Fibroblast of lung (primary cell): ENCODE results near the gene CHURC1. TPM values are rescaled to one million over a fixed set of nuclear protein-coding genes. Genes with fewer than 3 reads are reported as not detected.

Experiments
- DNase-seq, 2 donors: peaks; one replicate each; pipeline versions ENCODE4 v3.0.0 to v3.0.0-alpha.2; 2010; ENCODE audit warnings: low read depth in 2 of 2
- H2AFZ ChIP-seq: 2 replicates; pipeline ENCODE4 v1.5.1; 2012; ENCODE audit warnings: low read length, control low read depth, inconsistent platforms
- H3K27ac ChIP-seq: 2 replicates; pipeline ENCODE4 v1.5.1; 2011; ENCODE audit warnings: low read length, control low read depth; ENCODE audit not compliant: insufficient read depth
- H3K27me3 ChIP-seq: 2 replicates; pipeline ENCODE4 v1.5.1; 2011; ENCODE audit warnings: mild to moderate bottlenecking, low read length; ENCODE audit not compliant: control insufficient read depth, insufficient read depth
- H3K36me3 ChIP-seq: 2 replicates; pipeline ENCODE4 v1.5.1; 2011; ENCODE audit warnings: low read length; ENCODE audit not compliant: control insufficient read depth, insufficient read depth
- H3K4me1 ChIP-seq: 2 replicates; pipeline ENCODE4 v1.5.1; 2011; ENCODE audit warnings: low read length; ENCODE audit not compliant: control insufficient read depth, insufficient read depth; ENCODE audit errors: extremely low read depth
- H3K4me2 ChIP-seq: 2 replicates; pipeline ENCODE4 v1.5.1; 2011; ENCODE audit warnings: low read length, control low read depth; ENCODE audit not compliant: insufficient read depth; ENCODE audit errors: extremely low read depth
- H3K4me3 ChIP-seq, 4 experiments: fragments of 200-600 bp in 1 of 4; sonication (generic) in 1 of 4; replicated peaks in 1 of 4; 2 replicates each; pipeline ENCODE4 v1.5.1; 2011 to 2016; ENCODE audit warnings: low read length in 4 of 4, low read depth in 3 of 4, mild to moderate bottlenecking in 3 of 4, control low read depth in 2 of 4, inconsistent platforms in 1 of 4, mixed read lengths in 1 of 4; ENCODE audit not compliant: insufficient read depth in 1 of 4; ENCODE audit errors: control extremely low read depth in 1 of 4
- H3K79me2 ChIP-seq: 2 replicates; pipeline ENCODE4 v1.5.1; 2012; ENCODE audit warnings: mild to moderate bottlenecking, low read length, inconsistent platforms; ENCODE audit not compliant: control insufficient read depth, insufficient read depth
- H3K9ac ChIP-seq: 2 replicates; pipeline ENCODE4 v1.5.1; 2011; ENCODE audit warnings: mild to moderate bottlenecking, low read length, control low read depth; ENCODE audit not compliant: insufficient read depth
- H3K9me3 ChIP-seq: 2 replicates; pipeline ENCODE4 v1.5.1; 2012; ENCODE audit warnings: low read depth, low read length; ENCODE audit not compliant: control insufficient read depth, insufficient read depth
- H4K20me1 ChIP-seq: 2 replicates; pipeline ENCODE4 v1.5.1; 2011; ENCODE audit warnings: low read length; ENCODE audit not compliant: control insufficient read depth, insufficient read depth; ENCODE audit errors: extremely low read depth
- EZH2 ChIP-seq: IDR thresholded peaks from 2 replicates; pipeline ENCODE4 v1.5.1; 2012; ENCODE audit warnings: low read length, control low read depth, mild to moderate bottlenecking; ENCODE audit errors: missing control alignments
- polyA plus RNA-seq, 2 donors: library from polyadenylated mRNA; depleted of rRNA in 1 of 2; stranded (reverse) in 1 of 2; unstranded in 1 of 2; fragments of >200 nt; gene quantifications; 2 replicates each; pipeline ENCODE4 v1.2.1, GENCODE V29; 2011 to 2012; ENCODE audit warnings: missing spikeins in 1 of 2
- total RNA-seq: library from RNA; depleted of rRNA; stranded (reverse); fragments of >200 nt; gene quantifications from 2 replicates; pipeline ENCODE4 v1.2.1, GENCODE V29; 2014
- TF ChIP-seq, protein P1 (sequence below), 2 donors: IDR thresholded peaks in 1 of 2; conservative IDR thresholded peaks in 1 of 2; 1 replicate in 1 of 2; 2 replicates in 1 of 2; pipeline ENCODE4 v1.5.1; 2011 to 2012; ENCODE audit warnings: low read length in 2 of 2, control low read depth in 1 of 2, inconsistent platforms in 1 of 2, low read depth in 1 of 2, mild to moderate bottlenecking in 1 of 2

Gene CHURC1
- total and polyA plus RNA-seq, 2 donors (not counting 1 experiment from before 2014, with no cell fraction given): 38.6 to 89.5 TPM

DNA sequence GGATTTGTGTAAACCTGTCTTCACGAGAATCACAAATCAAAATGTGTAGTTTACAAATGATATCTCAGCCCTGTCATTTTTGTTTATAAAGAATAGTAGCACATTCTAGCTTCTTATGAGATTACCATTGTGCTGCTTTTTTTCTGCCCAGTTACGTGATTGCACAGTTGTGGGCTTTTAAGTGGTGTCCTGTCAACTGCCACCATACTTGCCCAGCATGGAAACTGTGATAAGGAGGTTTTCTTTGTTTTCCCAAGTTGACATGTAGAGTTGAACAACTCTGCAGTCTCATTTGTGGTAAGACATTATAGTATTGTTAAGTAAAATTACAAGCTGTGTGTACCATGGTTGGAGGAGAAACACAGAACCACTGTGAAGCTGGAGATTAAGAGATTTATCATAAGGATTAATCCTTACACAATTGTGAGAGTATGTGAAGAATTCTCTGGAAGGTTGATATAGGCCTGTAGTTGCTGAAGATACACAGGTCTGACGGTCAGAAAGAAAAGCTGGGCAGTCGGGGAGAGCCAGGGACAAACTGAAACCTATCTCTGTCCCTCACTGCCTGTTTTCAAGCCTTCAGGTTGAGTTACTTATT is 12.2 kb downstream of the CHURC1 start:
- Histone ChIP-seq H3K79me2 (peaks cover 2% of the 10 kb centered on the region), H3K27ac (no peak overlapping the region), H3K27me3 (no peaks in the 10 kb centered on the region), H3K4me2 (no peak overlapping the region), H3K4me3 (no peak overlapping the region), H3K4me1 (no peaks in the 10 kb centered on the region), H3K9me3 (no peaks in the 10 kb centered on the region), H4K20me1 (no peaks in the 10 kb centered on the region), H3K9ac (no peak overlapping the region), H2AFZ (no peak overlapping the region), H3K36me3 (peaks cover 2% of the 10 kb centered on the region)
- DNase-seq: no peak
- TF ChIP-seq, protein P1, sequence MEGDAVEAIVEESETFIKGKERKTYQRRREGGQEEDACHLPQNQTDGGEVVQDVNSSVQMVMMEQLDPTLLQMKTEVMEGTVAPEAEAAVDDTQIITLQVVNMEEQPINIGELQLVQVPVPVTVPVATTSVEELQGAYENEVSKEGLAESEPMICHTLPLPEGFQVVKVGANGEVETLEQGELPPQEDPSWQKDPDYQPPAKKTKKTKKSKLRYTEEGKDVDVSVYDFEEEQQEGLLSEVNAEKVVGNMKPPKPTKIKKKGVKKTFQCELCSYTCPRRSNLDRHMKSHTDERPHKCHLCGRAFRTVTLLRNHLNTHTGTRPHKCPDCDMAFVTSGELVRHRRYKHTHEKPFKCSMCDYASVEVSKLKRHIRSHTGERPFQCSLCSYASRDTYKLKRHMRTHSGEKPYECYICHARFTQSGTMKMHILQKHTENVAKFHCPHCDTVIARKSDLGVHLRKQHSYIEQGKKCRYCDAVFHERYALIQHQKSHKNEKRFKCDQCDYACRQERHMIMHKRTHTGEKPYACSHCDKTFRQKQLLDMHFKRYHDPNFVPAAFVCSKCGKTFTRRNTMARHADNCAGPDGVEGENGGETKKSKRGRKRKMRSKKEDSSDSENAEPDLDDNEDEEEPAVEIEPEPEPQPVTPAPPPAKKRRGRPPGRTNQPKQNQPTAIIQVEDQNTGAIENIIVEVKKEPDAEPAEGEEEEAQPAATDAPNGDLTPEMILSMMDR (conservative IDR thresholded peaks at IDR 0.05 in 1 of 2, IDR thresholded peaks at IDR 0.05 in 1 of 2; ENCODE audit: low read depth in 1 of 2, low read length in 2 of 2): no peak
- TF ChIP-seq EZH2: no peak

DNA sequence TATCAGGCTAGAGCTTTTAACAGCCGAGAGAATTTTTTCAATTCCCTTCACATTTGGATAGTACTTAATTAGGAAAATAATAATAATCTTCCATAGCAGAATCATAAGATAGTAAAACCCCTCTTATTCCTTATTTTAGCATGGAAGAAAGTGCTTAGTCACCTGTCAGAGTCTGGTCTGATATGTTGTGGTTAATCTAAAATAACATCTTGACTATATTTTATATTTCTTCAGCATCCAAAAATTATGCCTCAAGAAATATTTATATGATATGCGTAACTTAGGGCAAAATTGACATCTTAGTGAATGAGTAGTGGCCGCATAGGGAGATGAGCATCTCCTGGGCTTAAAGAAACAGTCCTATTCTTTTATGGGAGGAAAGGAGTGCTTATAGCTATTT is 12.8 kb downstream of the CHURC1 start:
- Histone ChIP-seq H3K9me3 (no peaks in the 10 kb centered on the region), H2AFZ (no peak overlapping the region), H3K27me3 (no peaks in the 10 kb centered on the region), H3K36me3 (peaks cover 2% of the 10 kb centered on the region), H3K4me1 (no peaks in the 10 kb centered on the region), H4K20me1 (no peaks in the 10 kb centered on the region), H3K4me3 (no peak overlapping the region), H3K79me2 (no peaks in the 10 kb centered on the region), H3K27ac (no peak overlapping the region), H3K9ac (no peak overlapping the region), H3K4me2 (no peak overlapping the region)
- no peak for DNase-seq
- TF ChIP-seq, protein P1 (conservative IDR thresholded peaks at IDR 0.05 in 1 of 2, IDR thresholded peaks at IDR 0.05 in 1 of 2; ENCODE audit: low read depth in 1 of 2, low read length in 2 of 2): no peak
- no peak for TF ChIP-seq EZH2

DNA sequence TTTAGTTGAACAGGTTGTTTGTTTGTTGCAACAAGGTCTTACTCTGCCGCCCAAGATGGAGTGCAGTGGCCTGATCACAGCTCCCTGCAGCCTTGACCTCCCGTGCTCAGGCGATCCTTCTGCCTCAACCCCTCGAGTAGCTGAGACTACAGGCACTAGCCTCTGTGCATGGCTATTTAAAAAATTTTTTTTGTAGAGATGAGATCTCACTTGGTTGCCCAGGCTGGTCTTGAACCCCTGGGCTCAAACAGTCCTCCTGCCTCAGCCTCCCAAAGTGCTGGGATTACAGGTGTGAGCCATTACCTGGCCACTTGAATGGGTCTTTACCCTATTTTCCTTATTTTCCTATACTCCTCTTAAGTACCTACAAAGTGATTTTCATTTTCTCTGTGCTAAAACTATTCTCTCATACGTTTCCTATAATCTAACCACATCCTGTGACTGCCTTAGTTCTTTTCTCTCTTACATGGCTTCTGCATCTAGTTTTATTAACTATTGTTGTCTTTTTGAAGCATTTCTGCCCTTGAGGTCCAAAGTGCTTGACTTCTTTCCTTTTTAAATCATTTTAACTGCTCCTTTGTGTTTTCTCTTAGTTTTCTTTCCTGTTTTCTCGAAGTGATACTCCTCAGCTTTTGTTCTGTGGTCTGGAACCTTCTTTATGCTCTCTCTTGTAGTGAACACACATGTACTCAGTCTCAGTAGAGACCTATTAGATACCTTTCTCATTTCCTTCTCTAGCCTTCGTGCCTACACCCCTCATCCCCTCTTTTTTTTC is 14.2 kb downstream of the CHURC1 start:
- Histone ChIP-seq H3K9me3 (no peaks in the 10 kb centered on the region), H3K9ac (no peak overlapping the region), H4K20me1 (no peaks in the 10 kb centered on the region), H3K4me3 (no peak overlapping the region), H2AFZ (no peak overlapping the region), H3K36me3 (peaks cover 3% of the 10 kb centered on the region), H3K79me2 (no peaks in the 10 kb centered on the region), H3K4me2 (no peak overlapping the region), H3K27ac (no peak overlapping the region), H3K4me1 (no peaks in the 10 kb centered on the region), H3K27me3 (no peaks in the 10 kb centered on the region)
- TF ChIP-seq, protein P1 (conservative IDR thresholded peaks at IDR 0.05 in 1 of 2, IDR thresholded peaks at IDR 0.05 in 1 of 2; ENCODE audit: low read depth in 1 of 2, low read length in 2 of 2): no peak
- no peak for DNase-seq
